HEK293T (cell line): ENCODE measurements around the gene OAT.

ENCODE experiments used
- BHLHE40 ChIP-seq: fragments of 450-650 bp; IDR thresholded peaks from 2 replicates; pipeline ENCODE4 v1.6.1; 2016; ENCODE audit warnings: mild to moderate bottlenecking, moderate library complexity, borderline replicate concordance
- CTBP1 ChIP-seq: fragments of 450-650 bp; IDR thresholded peaks from 2 replicates; pipeline ENCODE4 v1.6.1; 2016; ENCODE audit warnings: borderline replicate concordance
- ELF4 ChIP-seq: fragments of 450-650 bp; IDR thresholded peaks from 2 replicates; pipeline ENCODE4 v1.6.1; 2017; ENCODE audit warnings: antibody characterized with exemption
- FOXA1 ChIP-seq: fragments of 450-650 bp; IDR thresholded peaks from 2 replicates; pipeline ENCODE4 v1.6.1; 2016; ENCODE audit warnings: mild to moderate bottlenecking
- HDGF ChIP-seq: fragments of 450-650 bp; IDR thresholded peaks from 2 replicates; pipeline ENCODE4 v1.6.1; 2017; ENCODE audit warnings: antibody characterized with exemption, borderline replicate concordance
- SP1 ChIP-seq: fragments of 450-650 bp; IDR thresholded peaks from 2 replicates; pipeline ENCODE4 v1.6.1; 2017
- SUZ12 ChIP-seq: fragments of 450-650 bp; IDR thresholded peaks from 2 replicates; pipeline ENCODE4 v1.6.1; 2016; ENCODE audit warnings: mild to moderate bottlenecking
- ZNF384 ChIP-seq: fragments of 450-650 bp; IDR thresholded peaks from 2 replicates; pipeline ENCODE4 v1.6.1; 2016

- TF ChIP-seq SP1, result no peak
- TF ChIP-seq ZNF384, result no peak
- no peak for TF ChIP-seq SUZ12
- TF ChIP-seq ELF4, result no peak
- no peak for TF ChIP-seq BHLHE40
- no peak for TF ChIP-seq FOXA1
- TF ChIP-seq HDGF, result no peak
- no peak for TF ChIP-seq CTBP1
These were observed 39.7 kb downstream of the OAT start for GRCh38 chr10:124378881-124379471.
